Measurements from ENCODE around the gene SMCO3.

The SMCO3 gene

DNA sequence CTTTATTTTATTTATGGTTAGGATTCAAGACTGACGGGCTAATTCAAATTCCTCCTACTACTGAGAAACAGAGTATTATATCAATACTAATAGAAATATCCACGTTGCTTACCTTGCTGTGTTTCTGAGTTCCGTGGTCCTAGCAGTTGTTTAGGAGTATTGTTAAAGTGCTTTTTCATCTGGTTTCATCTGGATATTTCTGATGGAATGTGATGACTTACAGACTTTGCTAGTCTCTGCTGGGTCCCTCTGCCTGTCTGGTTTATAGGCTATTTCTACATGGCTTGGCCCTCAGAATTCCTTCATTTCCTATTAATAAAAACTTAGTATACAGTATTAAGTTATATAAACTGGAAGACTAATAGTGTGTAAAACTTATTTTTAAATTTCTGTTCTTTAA, at the start of gene SMCO3:
TSS of gene SMCO3 (minus strand) at position 169 of the 400 bp plus-strand sequence. CDS start 7,502 bp downstream, outside the sequence.
- no peak for DNase-seq (ENCODE audit: low spot score)

DNA sequence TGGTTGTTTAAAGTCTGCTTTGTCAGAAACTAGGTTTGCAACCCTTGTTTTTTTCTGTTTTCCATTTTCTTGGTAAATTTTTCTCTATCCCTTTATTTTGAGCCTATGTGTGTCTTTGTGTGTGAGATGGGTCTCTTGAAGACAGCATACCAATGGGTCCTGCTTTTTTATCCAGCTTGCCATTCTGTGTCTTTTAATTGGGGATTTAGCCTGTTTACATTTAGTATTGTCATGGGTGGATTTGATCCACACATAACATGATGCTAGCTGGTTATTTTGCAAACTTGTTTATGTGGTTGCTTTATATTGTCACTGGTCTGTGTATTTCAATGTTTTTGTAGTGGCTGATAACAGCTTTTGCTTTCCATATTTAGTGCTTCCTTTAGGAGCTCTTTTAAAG, 46.5 kb upstream of the SMCO3 start:
- DNase-seq (ENCODE audit: low spot score), result no peak

DNA sequence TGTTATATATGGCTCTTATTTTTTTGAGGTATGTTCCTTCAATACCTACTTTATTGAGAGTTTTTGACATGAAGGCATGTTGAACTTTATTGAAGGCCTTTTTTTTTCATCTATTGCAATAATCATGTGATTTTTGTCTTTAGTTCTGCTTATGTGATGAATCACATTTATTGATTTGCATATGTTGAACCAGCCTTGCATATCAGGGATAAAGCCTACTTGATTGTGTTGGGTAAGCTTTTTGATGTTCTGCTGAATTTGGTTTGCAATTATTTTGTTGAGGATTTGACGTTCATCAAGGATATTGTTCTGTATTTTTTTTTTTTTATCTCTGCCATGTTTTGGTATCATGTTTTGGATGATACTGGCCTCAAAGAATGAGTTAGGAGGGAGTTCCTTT, 44.5 kb upstream of the SMCO3 start:
- DNase-seq (ENCODE audit: low spot score), result no peak

GRCh38 chr12:14854586-14855183, 40.7 kb upstream of the SMCO3 start:
- no peak for DNase-seq (ENCODE audit: low spot score)

GRCh38 chr12:14853961-14854360, 40.0 kb upstream of the SMCO3 start:
- no peak for DNase-seq (ENCODE audit: low spot score)

GRCh38 chr12:14852880-14853279, 38.9 kb upstream of the SMCO3 start:
- no peak for DNase-seq (ENCODE audit: low spot score)

DNA sequence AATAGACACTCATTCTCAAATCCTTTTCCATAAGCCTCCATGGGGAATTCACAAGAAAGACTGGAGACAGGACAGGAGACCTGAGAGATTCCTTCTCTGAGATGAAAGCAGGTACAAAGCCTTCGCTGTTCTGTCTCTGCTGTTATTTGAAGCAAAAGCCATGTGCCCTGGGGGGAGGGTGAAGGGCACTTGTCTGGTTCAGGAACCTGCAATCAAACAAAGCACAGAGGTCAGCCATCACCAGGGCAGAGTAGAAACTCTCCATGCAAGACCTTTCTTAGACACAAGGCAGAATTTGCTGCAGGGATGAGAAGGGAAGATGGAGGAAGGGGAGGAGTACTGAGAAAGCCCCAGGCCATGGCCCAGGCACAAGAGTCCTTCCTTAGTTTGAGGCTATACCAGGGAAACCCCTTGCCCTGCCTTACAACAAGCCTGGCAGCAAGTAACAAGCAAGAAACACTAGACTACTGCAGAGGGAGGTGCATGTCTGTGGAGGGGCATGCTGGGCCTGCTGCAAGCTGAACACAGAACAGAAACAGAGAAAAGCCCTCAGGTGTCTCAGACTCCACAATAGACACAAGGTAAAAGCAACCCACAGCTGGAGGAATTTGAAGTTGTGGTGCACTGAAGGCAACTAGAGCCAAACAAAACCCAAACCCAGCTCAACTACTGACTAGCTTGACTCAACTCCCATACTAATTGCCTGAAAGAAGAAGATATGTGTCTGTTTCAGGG, 37.1 kb upstream of the SMCO3 start:
- no peak for DNase-seq (ENCODE audit: low spot score)

GRCh38 chr12:14849661-14850060, 35.7 kb upstream of the SMCO3 start:
- DNase-seq (ENCODE audit: low spot score), result no peak

DNA sequence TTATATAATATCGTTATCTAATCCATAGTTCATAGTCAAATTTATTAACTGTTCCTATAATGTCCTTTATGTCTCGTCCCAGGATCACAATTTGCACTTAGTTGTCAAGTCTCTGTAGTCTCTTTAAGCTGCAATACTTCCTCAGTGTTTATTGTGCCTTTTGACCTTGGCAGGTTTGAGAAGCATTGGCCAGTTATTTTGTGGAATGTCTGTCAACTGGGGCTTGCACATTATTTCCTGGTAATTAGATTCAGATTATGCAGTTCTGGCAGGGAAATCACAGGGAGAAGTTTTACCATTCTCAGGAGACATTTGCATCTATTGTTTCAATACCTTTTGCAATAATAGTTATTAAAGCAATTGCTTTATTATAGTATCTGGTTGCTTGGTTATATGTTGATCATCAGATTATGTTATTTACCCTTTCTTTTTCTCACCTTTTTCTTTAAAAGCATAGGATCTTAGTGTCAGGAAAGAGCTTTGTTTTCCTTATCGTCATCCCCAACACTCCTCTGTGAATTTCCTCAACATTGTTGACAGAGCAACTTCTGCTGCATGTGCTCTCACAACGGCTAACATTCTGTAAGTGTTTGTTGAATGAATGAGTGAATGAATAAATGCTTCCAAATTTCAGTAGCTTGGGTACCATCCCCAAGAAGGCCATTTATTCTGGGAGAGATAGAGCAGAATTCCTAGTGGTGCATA, 33.0 kb upstream of the SMCO3 start:
- no peak for DNase-seq (ENCODE audit: low spot score)

DNA sequence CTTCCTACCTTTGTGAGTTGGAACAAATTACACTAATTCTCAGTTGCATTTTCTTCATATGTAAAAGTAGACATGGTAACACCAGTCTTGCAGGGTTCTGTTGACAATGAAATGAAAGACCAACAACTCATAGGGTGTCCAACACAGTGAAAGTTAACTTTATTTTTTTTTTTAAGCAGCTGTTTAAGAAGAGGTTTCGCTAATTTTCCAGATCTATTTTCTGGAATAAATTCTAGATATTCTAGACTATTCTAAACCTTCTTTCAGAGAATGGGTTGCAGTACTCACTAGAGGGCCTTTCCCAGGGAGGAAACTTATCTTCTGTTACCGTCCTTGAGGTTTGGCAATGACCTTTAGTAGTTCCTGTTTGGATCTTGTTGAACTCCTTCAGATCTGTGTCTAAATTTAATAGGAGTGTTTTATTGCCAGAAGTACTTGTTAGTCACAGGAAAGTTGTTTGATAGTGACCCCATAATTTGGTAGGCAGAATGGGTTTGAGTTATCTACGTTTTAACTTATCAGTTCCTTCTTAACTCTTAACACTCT, 32.1 kb upstream of the SMCO3 start:
- DNase-seq (ENCODE audit: low spot score), result no peak

DNA sequence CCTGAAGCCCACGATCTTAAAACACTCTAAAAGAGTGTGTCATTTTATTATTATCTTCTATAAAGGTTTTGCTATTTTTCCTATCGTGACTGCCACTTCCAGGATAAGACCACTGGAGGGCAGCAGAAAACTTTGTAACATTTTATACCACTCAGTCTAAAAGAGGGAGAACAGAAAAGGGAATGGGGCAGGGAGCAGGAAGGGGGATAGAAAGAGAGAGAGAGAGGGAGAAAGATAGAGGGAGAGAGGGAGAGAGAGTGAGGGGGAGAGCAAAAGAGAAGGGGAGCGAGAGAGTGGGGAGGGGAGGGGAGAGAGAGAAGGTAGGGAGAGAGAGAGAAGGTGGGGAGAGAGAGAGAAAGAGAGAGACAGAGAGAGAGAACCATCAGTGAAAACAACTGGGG, 31.4 kb upstream of the SMCO3 start:
- DNase-seq (ENCODE audit: low spot score), result peak; percentile 72

DNA sequence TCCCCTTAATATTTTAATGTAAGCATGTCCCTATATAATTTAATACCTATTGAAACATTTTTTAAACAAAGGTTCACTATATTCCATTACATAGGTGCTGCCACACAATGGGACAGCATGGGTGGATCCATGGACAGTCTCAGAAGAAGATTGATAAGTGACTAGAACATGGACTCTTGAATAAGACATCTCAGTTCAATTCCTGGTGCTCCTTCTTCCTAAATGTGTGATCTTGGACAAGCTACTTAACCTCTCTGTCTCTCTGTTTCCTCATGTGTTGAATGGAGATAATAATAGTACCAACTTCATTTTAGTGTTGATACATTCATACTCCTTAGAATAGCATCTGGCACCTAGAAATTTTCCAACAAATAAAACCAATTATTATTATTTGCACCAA, 30.4 kb upstream of the SMCO3 start:
- DNase-seq (ENCODE audit: low spot score), result no peak

DNA sequence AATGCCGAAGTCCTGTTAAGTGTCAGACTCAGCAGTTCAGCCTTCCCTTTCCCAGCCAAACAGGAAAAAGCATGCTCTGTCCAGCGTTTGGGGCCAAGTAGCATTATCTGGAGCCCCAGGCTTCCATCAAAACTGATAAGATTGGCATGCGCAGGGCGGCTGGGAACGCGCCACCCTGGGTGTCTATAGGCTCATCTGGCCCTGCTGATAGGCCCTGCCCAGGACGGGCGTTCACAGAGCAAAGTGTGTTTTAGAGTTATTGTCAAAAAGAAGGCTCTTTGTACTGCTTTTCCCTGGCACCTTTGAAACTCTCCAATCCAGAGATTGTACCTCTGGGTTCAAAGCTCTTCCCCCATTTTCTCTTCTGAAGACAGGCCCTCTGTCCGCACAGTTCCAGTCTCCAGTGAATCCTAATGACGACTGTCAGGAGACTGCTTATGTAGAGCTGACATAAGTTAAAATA, 29.5 kb upstream of the SMCO3 start, which contains the start of gene ART4:
TSS of gene ART4 (minus strand) at position 102 of the 463 bp plus-strand sequence. CDS start 413 bp downstream, outside the sequence.
- no peak for DNase-seq (ENCODE audit: low spot score)

GRCh38 chr12:14842315-14842714, 28.3 kb upstream of the SMCO3 start:
- DNase-seq (ENCODE audit: low spot score), result no peak

DNA sequence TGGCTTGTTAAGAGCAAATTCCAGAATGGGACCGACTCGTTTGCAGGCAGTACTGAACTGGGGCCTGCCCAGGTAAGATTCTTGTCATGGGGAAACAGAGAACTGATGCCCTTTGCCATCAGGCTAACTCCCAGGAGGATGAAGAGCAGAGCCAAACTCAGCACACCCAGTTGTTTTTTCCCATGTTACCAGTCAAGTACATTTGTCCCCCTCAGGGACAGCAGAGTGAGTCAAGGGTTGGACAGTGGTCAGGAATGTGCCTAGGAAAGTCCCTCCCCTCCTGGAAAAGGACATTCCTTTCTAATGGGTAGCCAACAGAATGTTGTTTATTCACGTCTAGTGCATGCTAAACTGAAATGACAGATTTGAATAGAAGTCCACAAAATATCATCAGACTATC, 27.8 kb upstream of the SMCO3 start:
- peak; percentile 39 for DNase-seq (ENCODE audit: low spot score)

GRCh38 chr12:14840616-14841015, 26.6 kb upstream of the SMCO3 start:
- DNase-seq (ENCODE audit: low spot score), result no peak

- no peak for DNase-seq (ENCODE audit: low spot score)
These were observed 25.3 kb upstream of the SMCO3 start for GRCh38 chr12:14839262-14839661.

DNA sequence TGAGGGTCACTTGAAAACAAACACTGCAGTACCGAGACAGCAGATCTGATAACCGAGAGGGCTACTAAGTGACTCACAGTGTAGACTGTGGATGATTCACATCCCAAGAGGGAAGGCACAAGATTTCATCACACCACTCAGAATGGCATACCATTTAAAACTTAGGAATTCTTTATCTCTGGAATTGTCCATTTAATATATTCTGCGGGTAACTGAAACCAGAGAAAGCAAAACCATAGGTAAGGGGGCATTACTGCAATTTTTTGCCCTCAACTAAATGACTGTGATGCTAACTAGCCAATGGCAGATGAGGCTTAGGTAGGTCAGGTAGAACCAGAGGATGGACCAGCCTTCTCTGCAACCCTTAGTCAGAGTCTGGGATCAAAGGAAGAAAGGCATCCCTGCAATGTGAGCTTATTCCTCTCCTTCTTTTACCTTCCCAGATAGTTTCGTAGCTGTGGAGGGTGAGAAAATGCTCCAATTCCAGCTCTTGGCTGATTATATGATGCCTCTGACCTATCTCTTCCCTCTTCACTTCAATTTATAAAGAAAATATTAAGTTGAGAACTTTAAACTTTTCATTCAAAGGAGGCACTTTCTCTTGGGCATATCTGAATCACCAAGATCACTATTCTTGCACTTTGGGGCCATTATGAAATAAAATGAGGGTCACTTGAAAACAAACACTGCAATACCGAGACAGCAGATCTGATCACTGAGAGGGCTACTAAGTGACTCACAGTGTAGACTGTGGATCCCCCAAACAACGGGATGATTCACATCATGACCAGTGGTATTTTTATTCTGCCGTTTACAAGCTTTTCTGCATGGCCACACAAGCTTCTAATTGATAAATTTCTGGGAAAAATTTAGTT, 22.6 kb upstream of the SMCO3 start:
- DNase-seq (ENCODE audit: low spot score), result peak; percentile 36

GRCh38 chr12:14834509-14834908, 20.5 kb upstream of the SMCO3 start:
- DNase-seq (ENCODE audit: low spot score), result no peak

GRCh38 chr12:14833952-14834351, 20.0 kb upstream of the SMCO3 start:
- DNase-seq (ENCODE audit: low spot score), result no peak

DNA sequence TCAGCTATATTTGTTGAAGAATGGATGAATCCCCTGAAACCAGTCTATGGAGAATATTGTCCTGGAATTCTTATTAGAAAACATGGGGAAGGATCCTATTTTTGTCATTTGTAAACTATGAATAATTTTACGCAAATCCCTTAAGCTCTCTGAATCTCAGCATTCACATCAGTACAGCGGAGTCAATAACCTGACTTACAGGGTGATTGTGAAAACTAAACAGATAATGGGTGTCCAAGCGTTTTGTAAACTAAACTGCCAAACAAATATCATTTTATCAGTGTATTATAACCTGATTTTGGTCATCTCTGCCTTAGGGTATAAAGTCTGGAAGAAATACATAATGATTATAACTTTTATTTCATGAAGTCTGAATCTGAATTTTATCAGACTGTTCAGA, 19.4 kb upstream of the SMCO3 start:
- no peak for DNase-seq (ENCODE audit: low spot score)

- DNase-seq (ENCODE audit: low spot score), result no peak
These were observed 14.9 kb upstream of the SMCO3 start for GRCh38 chr12:14828892-14829291.
